ENCODE measurements around the gene CD27. TPM values are rescaled to one million over a fixed set of nuclear protein-coding genes. Genes with fewer than 3 reads are reported as not detected.
"Not testable (repeated sequence)": the region's sequence is repeated elsewhere in the genome, so short reads cannot be mapped to it uniquely, and the experiment has no call there.

Gene CD27
- polyA plus RNA-seq, 1 donor from 2014 or later: 264 TPM

- Mint-ChIP-seq H3K27me3 (no peaks in the 10 kb centered on the region), H3K36me3 (peaks cover 18% of the 10 kb centered on the region), H3K4me3 (peak overlapping the region in 3 of 4 donors; percentile 34 to 86 (median 70)), H3K4me1 (peaks cover 51 to 84% (median 65%) of the 10 kb centered on the region in 3 donors), H3K9me3 (no peaks in the 10 kb centered on the region), H3K27ac (peak overlapping the region; percentile 85 to 99 (median 98))
Measured at GRCh38 chr12:6463216-6463615, 18.5 kb downstream of the CD27 start.

- H3K27me3 Mint-ChIP-seq: no peaks in the 10 kb centered on the region
- H3K36me3 Mint-ChIP-seq: peaks cover 13% of the 10 kb centered on the region
- no peaks in the 10 kb centered on the region for H3K9me3 Mint-ChIP-seq
- peak overlapping the region; percentile 86 to 99 (median 98) for H3K27ac Mint-ChIP-seq
- peaks cover 52 to 85% (median 67%) of the 10 kb centered on the region in 3 donors for H3K4me1 Mint-ChIP-seq
- H3K4me3 Mint-ChIP-seq: peak overlapping the region in 3 of 4 donors; percentile 12 to 70 (median 63)
Measured at GRCh38 chr12:6463858-6464257, 19.1 kb downstream of the CD27 start.

- peak overlapping the region; percentile 86 to 98 (median 94) for H3K27ac Mint-ChIP-seq
- no peaks in the 10 kb centered on the region for H3K9me3 Mint-ChIP-seq
- no peak overlapping the region for H3K4me3 Mint-ChIP-seq
- no peaks in the 10 kb centered on the region for H3K27me3 Mint-ChIP-seq
- H3K36me3 Mint-ChIP-seq: peaks cover 10% of the 10 kb centered on the region
- peaks cover 52 to 86% (median 68%) of the 10 kb centered on the region in 3 donors for H3K4me1 Mint-ChIP-seq
Measured at GRCh38 chr12:6464531-6464930, 19.8 kb downstream of the CD27 start.

- H3K9me3 Mint-ChIP-seq: no peaks in the 10 kb centered on the region
- peak overlapping the region; percentile 72 to 95 (median 86) for H3K27ac Mint-ChIP-seq
- peaks cover 54 to 81% (median 62%) of the 10 kb centered on the region in 3 donors for H3K4me1 Mint-ChIP-seq
- H3K27me3 Mint-ChIP-seq: no peaks in the 10 kb centered on the region
- H3K36me3 Mint-ChIP-seq: peaks cover 10% of the 10 kb centered on the region
- peak overlapping the region in 3 of 4 donors; percentile 15 to 83 (median 61) for H3K4me3 Mint-ChIP-seq
Measured at GRCh38 chr12:6465467-6466183, 20.9 kb downstream of the CD27 start.

- Mint-ChIP-seq H3K27me3 (no peaks in the 10 kb centered on the region), H3K4me3 (peak overlapping the region in 2 of 4 donors; percentile 61 to 96), H3K36me3 (peaks cover 6% of the 10 kb centered on the region), H3K9me3 (no peaks in the 10 kb centered on the region), H3K27ac (peak overlapping the region in 1 of 3 donors; percentile 86), H3K4me1 (peaks cover 50 to 77% (median 57%) of the 10 kb centered on the region in 3 donors)
Measured at GRCh38 chr12:6466184-6466573, 21.4 kb downstream of the CD27 start.

- not testable (repeated sequence) for H3K9me3 Mint-ChIP-seq, H3K27me3 Mint-ChIP-seq, H3K36me3 Mint-ChIP-seq
- Mint-ChIP-seq H3K4me1 (peaks cover 45 to 74% (median 53%) of the 10 kb centered on the region in 3 donors), H3K4me3 (peak overlapping the region in 3 of 4 donors; percentile 10 to 96 (median 14)), H3K27ac (peak overlapping the region; percentile 66 to 88 (median 86))
Measured at GRCh38 chr12:6466751-6467150, 22.0 kb downstream of the CD27 start.

GRCh38 chr12:6467571-6468282, 23.0 kb downstream of the CD27 start:
- H3K9me3 Mint-ChIP-seq, H3K27me3 Mint-ChIP-seq, H3K36me3 Mint-ChIP-seq: not testable (repeated sequence)
- H3K27ac Mint-ChIP-seq: peak overlapping the region; percentile 56 to 86 (median 85)
- H3K4me3 Mint-ChIP-seq: peak overlapping the region in 2 of 4 donors; percentile 65 to 96
- H3K4me1 Mint-ChIP-seq: peaks cover 38 to 66% (median 45%) of the 10 kb centered on the region in 3 donors

- Mint-ChIP-seq H3K36me3 (peaks cover 6% of the 10 kb centered on the region), H3K9me3 (no peaks in the 10 kb centered on the region), H3K27me3 (no peaks in the 10 kb centered on the region), H3K4me1 (peaks cover 37 to 61% (median 41%) of the 10 kb centered on the region in 3 donors), H3K27ac (peak overlapping the region; percentile 71 to 85 (median 76)), H3K4me3 (peak overlapping the region; percentile 21 to 96 (median 70))
Measured at GRCh38 chr12:6468283-6468575, 23.5 kb downstream of the CD27 start.

GRCh38 chr12:6469092-6469491, 24.3 kb downstream of the CD27 start:
- H3K4me1 Mint-ChIP-seq: peaks cover 33 to 55% (median 39%) of the 10 kb centered on the region in 3 donors
- peak overlapping the region in 2 of 3 donors; percentile 76 to 80 for H3K27ac Mint-ChIP-seq
- peaks cover 6% of the 10 kb centered on the region for H3K36me3 Mint-ChIP-seq
- H3K9me3 Mint-ChIP-seq: no peaks in the 10 kb centered on the region
- H3K4me3 Mint-ChIP-seq: peak overlapping the region; percentile 90 to 98 (median 97)
- no peaks in the 10 kb centered on the region for H3K27me3 Mint-ChIP-seq

GRCh38 chr12:6469609-6470374, 25.0 kb downstream of the CD27 start:
- H3K9me3 Mint-ChIP-seq: no peaks in the 10 kb centered on the region
- peaks cover 6% of the 10 kb centered on the region for H3K36me3 Mint-ChIP-seq

GRCh38 chr12:6470375-6471163, 25.8 kb downstream of the CD27 start, which contains the start of gene VAMP1:
Gene VAMP1, minus strand, starts transcription at chr12:6470677. Its CDS starts 146 bp downstream, at chr12:6470531.
- Mint-ChIP-seq H3K4me3 (peak within 1 kb of the TSS; percentile 90 to 98 (median 97)), H3K27ac (peak within 1 kb of the TSS; percentile 86 to 96 (median 95)), H3K9me3 (no peaks in the 10 kb centered on the region), H3K36me3 (peaks cover 6% of the 10 kb centered on the region), H3K27me3 (peaks cover 1% of the 10 kb centered on the region), H3K4me1 (peaks cover 30 to 45% (median 36%) of the 10 kb centered on the region in 3 donors)

More at GRCh38 chr12:6469609-6470374, 25.0 kb downstream of the CD27 start:
- peak overlapping the region; percentile 90 to 98 (median 97) for H3K4me3 Mint-ChIP-seq
- peaks cover 33 to 48% (median 39%) of the 10 kb centered on the region in 3 donors for H3K4me1 Mint-ChIP-seq
- H3K27me3 Mint-ChIP-seq: peaks cover 1% of the 10 kb centered on the region
- H3K27ac Mint-ChIP-seq: peak overlapping the region; percentile 86 to 96 (median 95)

GRCh38 chr12:6471989-6472360, 27.2 kb downstream of the CD27 start:
- H3K4me1 Mint-ChIP-seq: peaks cover 23 to 33% (median 25%) of the 10 kb centered on the region in 3 donors
- peaks cover 1% of the 10 kb centered on the region for H3K27me3 Mint-ChIP-seq
- peaks cover 4% of the 10 kb centered on the region for H3K36me3 Mint-ChIP-seq
- H3K27ac Mint-ChIP-seq: no peak overlapping the region
- peak overlapping the region; percentile 0 to 96 (median 66) for H3K4me3 Mint-ChIP-seq
- H3K9me3 Mint-ChIP-seq: no peaks in the 10 kb centered on the region

GRCh38 chr12:6472491-6472890, 27.7 kb downstream of the CD27 start:
- Mint-ChIP-seq H3K9me3 (no peaks in the 10 kb centered on the region), H3K27me3 (peaks cover 1% of the 10 kb centered on the region), H3K27ac (no peak overlapping the region), H3K4me1 (peaks cover 20 to 28% (median 20%) of the 10 kb centered on the region in 3 donors), H3K36me3 (no peaks in the 10 kb centered on the region), H3K4me3 (peak overlapping the region in 1 of 4 donors; percentile 96)

Measured in IgD-negative memory B cell (primary cell).